NCI-H2107 treated with DMSO at 0.1 percent for 48 hours (cell line): ENCODE results near the gene PLD5.
"Not testable (repeated sequence)": the region's sequence is repeated elsewhere in the genome, so short reads cannot be mapped to it uniquely, and the experiment has no call there.

Experiments used
- DNase-seq: peaks from one replicate; lab custom pipeline; 2025; ENCODE audit not compliant: unreplicated experiment; lab: John Stamatoyannopoulos, UW

Gene PLD5

GRCh38 chr1:242065813-242066212, 458.7 kb downstream of the PLD5 start:
- DNase-seq = no peak

GRCh38 chr1:242062271-242062670, 462.2 kb downstream of the PLD5 start:
- no peak for DNase-seq

- no peak for DNase-seq
Measured at GRCh38 chr1:242059976-242060375, 464.5 kb downstream of the PLD5 start.

GRCh38 chr1:242058582-242058981, 465.9 kb downstream of the PLD5 start:
- not testable (repeated sequence) for DNase-seq

- DNase-seq = not testable (repeated sequence)
Measured at GRCh38 chr1:242058181-242058580, 466.3 kb downstream of the PLD5 start.

GRCh38 chr1:242057745-242058115, 466.8 kb downstream of the PLD5 start:
- no peak for DNase-seq

- DNase-seq = no peak
Measured at GRCh38 chr1:242056988-242057744, 467.3 kb downstream of the PLD5 start.

GRCh38 chr1:242055749-242056320, 468.7 kb downstream of the PLD5 start:
- DNase-seq = no peak

GRCh38 chr1:242043165-242043564, 481.3 kb downstream of the PLD5 start:
- DNase-seq = no peak

GRCh38 chr1:242034392-242034791, 490.1 kb downstream of the PLD5 start:
- DNase-seq = no peak

GRCh38 chr1:242033447-242033846, 491.1 kb downstream of the PLD5 start:
- no peak for DNase-seq
